ENCODE data around the gene USP6. TPM values are rescaled to one million over a fixed set of nuclear protein-coding genes. Genes with fewer than 3 reads are reported as not detected.
A peak's percentile ranks its signal among the peaks of the same experiment; 100 is the strongest.
"Not testable (repeated sequence)": the region's sequence is repeated elsewhere in the genome, so short reads cannot be mapped to it uniquely, and the experiment has no call there.

Gene USP6
- total RNA-seq, 1 experiment from 2014 or later, result 0.08 TPM

DNA sequence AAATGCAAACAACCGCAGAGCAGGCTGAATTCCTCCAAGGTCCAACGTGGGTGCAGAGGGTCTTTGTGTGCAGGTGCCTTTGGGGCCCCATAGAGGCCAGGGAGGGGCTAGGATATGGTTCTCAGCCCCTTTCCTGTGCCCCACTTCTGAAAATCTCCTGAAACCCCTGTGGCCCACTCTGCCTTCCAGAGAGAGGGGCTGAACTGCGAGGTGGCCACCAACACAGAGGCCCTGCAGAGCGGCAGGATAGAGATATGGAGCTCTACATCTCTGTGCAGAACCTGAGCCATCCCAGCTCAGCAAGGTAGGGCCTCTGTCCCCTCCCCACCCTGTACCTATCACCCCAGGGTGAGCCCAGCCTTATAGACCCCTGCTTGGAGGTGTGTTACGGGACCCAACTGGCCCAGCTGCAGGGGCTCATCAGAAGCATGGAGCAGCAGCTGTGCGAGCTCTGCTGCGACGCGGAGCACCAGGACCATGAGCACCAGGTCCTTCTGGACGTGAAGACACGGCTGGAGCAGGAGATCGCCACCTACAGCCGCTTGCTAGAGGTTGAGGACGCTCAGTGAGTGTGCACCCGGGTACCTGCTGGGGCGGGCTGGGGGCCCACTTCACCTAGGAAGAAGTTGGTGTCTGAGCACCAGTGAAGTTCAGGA is 5.5 kb downstream of the USP6 start:
- no TSS peak for BruUV-seq (replicated peaks)
- Histone ChIP-seq H3K27ac (ENCODE audit: low read length) (no peak overlapping the region), H3K27me3 (ENCODE audit: control insufficient read depth, insufficient read depth, low read length) (no peaks in the 10 kb centered on the region), H3K4me1 (ENCODE audit: control insufficient read depth, insufficient read depth, low read length) (no peaks in the 10 kb centered on the region), H3K4me3 (ENCODE audit: low read depth in 2 of 2, low read length in 2 of 2) (no peak overlapping the region), H3K36me3 (ENCODE audit: control insufficient read depth, insufficient read depth, low read length) (no peaks in the 10 kb centered on the region), H3K9me3 (ENCODE audit: control insufficient read depth, insufficient read depth, low read depth, low read length) (no peaks in the 10 kb centered on the region)
- intact Hi-C loops (cut with micrococcal nuclease; ENCODE audit: unreplicated experiment), result no loop called here
- CTCF ChIA-PET, result no interaction called here
- DNase-seq (ENCODE audit: low read depth, low spot score) (no peak), ATAC-seq (no peak)
- POLR2A ChIA-PET, result no interaction called here
- no peak for TF ChIP-seq SIN3A (IDR thresholded peaks at IDR 0.05; ENCODE audit: borderline replicate concordance, insufficient read depth, low read depth, low read length)
- no peak for TF ChIP-seq POLR2AphosphoS5 (IDR thresholded peaks at IDR 0.05; ENCODE audit: low read depth, low read length)
- TF ChIP-seq, protein P1, sequence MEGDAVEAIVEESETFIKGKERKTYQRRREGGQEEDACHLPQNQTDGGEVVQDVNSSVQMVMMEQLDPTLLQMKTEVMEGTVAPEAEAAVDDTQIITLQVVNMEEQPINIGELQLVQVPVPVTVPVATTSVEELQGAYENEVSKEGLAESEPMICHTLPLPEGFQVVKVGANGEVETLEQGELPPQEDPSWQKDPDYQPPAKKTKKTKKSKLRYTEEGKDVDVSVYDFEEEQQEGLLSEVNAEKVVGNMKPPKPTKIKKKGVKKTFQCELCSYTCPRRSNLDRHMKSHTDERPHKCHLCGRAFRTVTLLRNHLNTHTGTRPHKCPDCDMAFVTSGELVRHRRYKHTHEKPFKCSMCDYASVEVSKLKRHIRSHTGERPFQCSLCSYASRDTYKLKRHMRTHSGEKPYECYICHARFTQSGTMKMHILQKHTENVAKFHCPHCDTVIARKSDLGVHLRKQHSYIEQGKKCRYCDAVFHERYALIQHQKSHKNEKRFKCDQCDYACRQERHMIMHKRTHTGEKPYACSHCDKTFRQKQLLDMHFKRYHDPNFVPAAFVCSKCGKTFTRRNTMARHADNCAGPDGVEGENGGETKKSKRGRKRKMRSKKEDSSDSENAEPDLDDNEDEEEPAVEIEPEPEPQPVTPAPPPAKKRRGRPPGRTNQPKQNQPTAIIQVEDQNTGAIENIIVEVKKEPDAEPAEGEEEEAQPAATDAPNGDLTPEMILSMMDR (IDR thresholded peaks at IDR 0.05), result no peak
- TF ChIP-seq TCF7L2 (IDR thresholded peaks at IDR 0.05; ENCODE audit: low read depth, low read length), result no peak
- TF ChIP-seq, protein P2, sequence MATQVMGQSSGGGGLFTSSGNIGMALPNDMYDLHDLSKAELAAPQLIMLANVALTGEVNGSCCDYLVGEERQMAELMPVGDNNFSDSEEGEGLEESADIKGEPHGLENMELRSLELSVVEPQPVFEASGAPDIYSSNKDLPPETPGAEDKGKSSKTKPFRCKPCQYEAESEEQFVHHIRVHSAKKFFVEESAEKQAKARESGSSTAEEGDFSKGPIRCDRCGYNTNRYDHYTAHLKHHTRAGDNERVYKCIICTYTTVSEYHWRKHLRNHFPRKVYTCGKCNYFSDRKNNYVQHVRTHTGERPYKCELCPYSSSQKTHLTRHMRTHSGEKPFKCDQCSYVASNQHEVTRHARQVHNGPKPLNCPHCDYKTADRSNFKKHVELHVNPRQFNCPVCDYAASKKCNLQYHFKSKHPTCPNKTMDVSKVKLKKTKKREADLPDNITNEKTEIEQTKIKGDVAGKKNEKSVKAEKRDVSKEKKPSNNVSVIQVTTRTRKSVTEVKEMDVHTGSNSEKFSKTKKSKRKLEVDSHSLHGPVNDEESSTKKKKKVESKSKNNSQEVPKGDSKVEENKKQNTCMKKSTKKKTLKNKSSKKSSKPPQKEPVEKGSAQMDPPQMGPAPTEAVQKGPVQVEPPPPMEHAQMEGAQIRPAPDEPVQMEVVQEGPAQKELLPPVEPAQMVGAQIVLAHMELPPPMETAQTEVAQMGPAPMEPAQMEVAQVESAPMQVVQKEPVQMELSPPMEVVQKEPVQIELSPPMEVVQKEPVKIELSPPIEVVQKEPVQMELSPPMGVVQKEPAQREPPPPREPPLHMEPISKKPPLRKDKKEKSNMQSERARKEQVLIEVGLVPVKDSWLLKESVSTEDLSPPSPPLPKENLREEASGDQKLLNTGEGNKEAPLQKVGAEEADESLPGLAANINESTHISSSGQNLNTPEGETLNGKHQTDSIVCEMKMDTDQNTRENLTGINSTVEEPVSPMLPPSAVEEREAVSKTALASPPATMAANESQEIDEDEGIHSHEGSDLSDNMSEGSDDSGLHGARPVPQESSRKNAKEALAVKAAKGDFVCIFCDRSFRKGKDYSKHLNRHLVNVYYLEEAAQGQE (IDR thresholded peaks at IDR 0.05; ENCODE audit: insufficient read depth in 1 of 2, low read depth in 2 of 2, low read length in 1 of 2), result no peak
- in situ Hi-C loops (cut with HindIII; ENCODE audit: low pct_unique_long_range_greater_than_20kb, low sequenced_read_pairs), result no loop called here

DNA sequence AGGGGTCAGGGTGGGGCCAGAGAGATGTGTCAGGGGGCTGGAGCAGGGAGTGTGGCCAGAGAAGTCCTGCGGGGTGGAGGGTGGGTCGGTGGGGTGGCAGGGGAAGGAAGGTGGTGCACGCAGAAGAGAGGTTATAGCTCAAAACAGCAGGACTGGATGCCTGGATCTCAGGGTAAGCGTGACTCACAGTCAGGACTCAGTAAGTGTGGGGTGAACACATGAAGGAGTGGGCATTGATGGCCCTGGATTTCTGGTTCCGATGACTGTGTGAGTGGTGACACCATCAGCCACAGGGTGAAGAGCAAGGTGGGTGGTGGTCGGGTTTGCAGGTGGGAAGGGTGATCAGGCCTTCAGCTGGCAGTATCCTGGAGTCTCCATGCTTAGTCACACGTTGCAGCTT is 6.2 kb downstream of the USP6 start:
- H3K4me1 ChIP-seq (ENCODE audit: control insufficient read depth, insufficient read depth, low read length); H3K9me3 ChIP-seq (ENCODE audit: control insufficient read depth, insufficient read depth, low read depth, low read length); H3K27me3 ChIP-seq (ENCODE audit: control insufficient read depth, insufficient read depth, low read length); ATAC-seq; H3K27ac ChIP-seq (ENCODE audit: low read length); intact Hi-C loops (cut with micrococcal nuclease; ENCODE audit: unreplicated experiment); DNase-seq (ENCODE audit: low read depth, low spot score); POLR2A ChIA-PET; CTCF ChIA-PET; BruUV-seq (replicated peaks); in situ Hi-C loops (cut with HindIII; ENCODE audit: low pct_unique_long_range_greater_than_20kb, low sequenced_read_pairs); H3K36me3 ChIP-seq (ENCODE audit: control insufficient read depth, insufficient read depth, low read length): not testable (repeated sequence)
- peak overlapping the region; percentile 41 to 53; a peak in 3 of 4 replicates for H3K4me3 ChIP-seq (ENCODE audit: low read depth in 2 of 2, low read length in 2 of 2)

DNA sequence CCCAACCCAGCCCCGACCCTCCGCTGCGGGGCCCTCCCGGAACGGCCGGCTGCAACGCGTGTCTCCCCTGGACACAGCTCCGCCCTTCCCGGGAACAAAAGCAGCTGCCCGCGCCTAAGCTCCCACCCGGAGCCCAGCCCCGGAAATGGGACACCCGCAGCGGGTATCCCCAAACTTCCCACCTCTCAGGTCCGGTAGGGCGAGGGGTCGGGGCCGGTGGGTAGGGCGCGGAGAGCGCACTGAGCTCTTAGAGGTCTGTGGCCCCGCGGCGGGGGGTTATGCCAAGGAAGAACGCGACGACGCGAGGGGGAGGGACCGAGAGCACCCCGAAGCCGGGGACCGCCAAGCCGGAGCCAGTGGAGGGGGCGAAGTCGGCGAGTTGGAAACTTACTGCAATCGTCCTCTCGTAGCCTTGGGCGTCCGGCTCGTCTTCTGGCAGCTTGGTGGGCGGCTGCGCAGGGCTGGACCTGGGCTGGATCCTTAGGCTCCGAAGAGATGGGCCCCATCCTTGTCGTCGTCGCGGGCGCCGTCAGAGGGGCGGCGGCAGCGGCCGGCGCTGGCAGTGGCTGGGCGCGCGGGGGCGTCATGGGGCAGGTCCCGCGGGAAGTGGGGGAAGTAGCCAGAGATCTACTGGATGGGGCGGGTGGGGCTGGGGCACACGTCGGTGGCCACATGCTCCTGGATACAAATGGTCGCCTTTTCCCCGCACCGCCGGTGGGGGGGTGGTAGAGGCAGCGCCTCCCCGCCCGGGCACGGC is 6.9 kb downstream of the USP6 start:
- in situ Hi-C loops (cut with HindIII; ENCODE audit: low pct_unique_long_range_greater_than_20kb, low sequenced_read_pairs), result no loop called here
- Histone ChIP-seq H3K4me1 (ENCODE audit: control insufficient read depth, insufficient read depth, low read length) (no peaks in the 10 kb centered on the region), H3K9me3 (ENCODE audit: control insufficient read depth, insufficient read depth, low read depth, low read length) (no peaks in the 10 kb centered on the region), H3K27ac (ENCODE audit: low read length) (no peak overlapping the region), H3K36me3 (ENCODE audit: control insufficient read depth, insufficient read depth, low read length) (no peaks in the 10 kb centered on the region), H3K27me3 (ENCODE audit: control insufficient read depth, insufficient read depth, low read length) (no peaks in the 10 kb centered on the region), H3K4me3 (ENCODE audit: low read depth in 2 of 2, low read length in 2 of 2) (peak overlapping the region; percentile 41 to 53)
- POLR2A ChIA-PET, result no interaction called here
- intact Hi-C loops (cut with micrococcal nuclease; ENCODE audit: unreplicated experiment), result no loop called here
- peak; percentile 82 for ATAC-seq
- CTCF ChIA-PET, result no interaction called here
- TF ChIP-seq SIN3A (IDR thresholded peaks at IDR 0.05; ENCODE audit: borderline replicate concordance, insufficient read depth, low read depth, low read length) (no peak), POLR2AphosphoS5 (IDR thresholded peaks at IDR 0.05; ENCODE audit: low read depth, low read length) (no peak)
- TF ChIP-seq, protein P2 (IDR thresholded peaks at IDR 0.05; ENCODE audit: insufficient read depth in 1 of 2, low read depth in 2 of 2, low read length in 1 of 2), result no peak
- no peak for DNase-seq (ENCODE audit: low read depth, low spot score)
- BruUV-seq (replicated peaks), result no TSS peak
